PFSK-1 (cell line): ENCODE results near the gene ATXN1.

Source experiments
- POLR2AphosphoS5 ChIP-seq: IDR thresholded peaks from 2 replicates; pipeline ENCODE4 v1.6.1; 2012; ENCODE audit warnings: low read depth, mild to moderate bottlenecking, control low read depth, low read length, moderate library complexity
- SIN3A ChIP-seq: IDR thresholded peaks from 2 replicates; pipeline ENCODE4 v1.6.1; 2012; ENCODE audit warnings: mild to moderate bottlenecking, low read length, moderate library complexity, borderline replicate concordance; ENCODE audit not compliant: insufficient read depth
- TF ChIP-seq, protein P1 (sequence below), 2 experiments: IDR thresholded peaks; 2 replicates each; pipeline versions ENCODE4 v1.6.1 to v1.8.0; 2011 to 2012; ENCODE audit warnings: low read depth in 2 of 2, low read length in 2 of 2, control low read depth in 1 of 2, inconsistent platforms in 1 of 2, mild to moderate bottlenecking in 1 of 2, moderate library complexity in 1 of 2; ENCODE audit not compliant: insufficient read depth in 1 of 2

DNA sequence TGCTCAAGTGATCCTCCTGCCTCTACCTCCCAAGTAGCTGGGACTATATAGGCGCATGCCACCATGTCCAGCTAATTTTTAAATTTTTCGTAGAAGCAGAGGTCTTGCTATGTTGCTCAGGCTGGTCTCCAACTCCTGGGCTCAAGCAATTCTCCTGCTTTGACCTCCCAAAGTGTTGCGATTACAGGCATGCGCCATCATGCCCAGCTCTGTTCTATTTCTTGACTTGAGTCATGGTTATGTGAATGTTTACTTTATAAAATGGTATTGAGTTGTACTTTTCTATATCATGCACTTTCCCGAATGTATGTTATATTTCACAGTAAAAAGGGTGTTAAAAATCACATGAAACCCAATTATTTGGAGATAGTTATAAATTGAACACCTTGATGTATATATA is 17.3 kb upstream of the ATXN1 start:
- TF ChIP-seq, protein P1, sequence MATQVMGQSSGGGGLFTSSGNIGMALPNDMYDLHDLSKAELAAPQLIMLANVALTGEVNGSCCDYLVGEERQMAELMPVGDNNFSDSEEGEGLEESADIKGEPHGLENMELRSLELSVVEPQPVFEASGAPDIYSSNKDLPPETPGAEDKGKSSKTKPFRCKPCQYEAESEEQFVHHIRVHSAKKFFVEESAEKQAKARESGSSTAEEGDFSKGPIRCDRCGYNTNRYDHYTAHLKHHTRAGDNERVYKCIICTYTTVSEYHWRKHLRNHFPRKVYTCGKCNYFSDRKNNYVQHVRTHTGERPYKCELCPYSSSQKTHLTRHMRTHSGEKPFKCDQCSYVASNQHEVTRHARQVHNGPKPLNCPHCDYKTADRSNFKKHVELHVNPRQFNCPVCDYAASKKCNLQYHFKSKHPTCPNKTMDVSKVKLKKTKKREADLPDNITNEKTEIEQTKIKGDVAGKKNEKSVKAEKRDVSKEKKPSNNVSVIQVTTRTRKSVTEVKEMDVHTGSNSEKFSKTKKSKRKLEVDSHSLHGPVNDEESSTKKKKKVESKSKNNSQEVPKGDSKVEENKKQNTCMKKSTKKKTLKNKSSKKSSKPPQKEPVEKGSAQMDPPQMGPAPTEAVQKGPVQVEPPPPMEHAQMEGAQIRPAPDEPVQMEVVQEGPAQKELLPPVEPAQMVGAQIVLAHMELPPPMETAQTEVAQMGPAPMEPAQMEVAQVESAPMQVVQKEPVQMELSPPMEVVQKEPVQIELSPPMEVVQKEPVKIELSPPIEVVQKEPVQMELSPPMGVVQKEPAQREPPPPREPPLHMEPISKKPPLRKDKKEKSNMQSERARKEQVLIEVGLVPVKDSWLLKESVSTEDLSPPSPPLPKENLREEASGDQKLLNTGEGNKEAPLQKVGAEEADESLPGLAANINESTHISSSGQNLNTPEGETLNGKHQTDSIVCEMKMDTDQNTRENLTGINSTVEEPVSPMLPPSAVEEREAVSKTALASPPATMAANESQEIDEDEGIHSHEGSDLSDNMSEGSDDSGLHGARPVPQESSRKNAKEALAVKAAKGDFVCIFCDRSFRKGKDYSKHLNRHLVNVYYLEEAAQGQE (IDR thresholded peaks at IDR 0.05; ENCODE audit: insufficient read depth in 1 of 2, low read depth in 2 of 2, low read length in 2 of 2), result no peak
- TF ChIP-seq POLR2AphosphoS5 (no peak), SIN3A (no peak)
